Mucosa of rectum (tissue), 2 donors: Measurements from ENCODE around the gene GATAD2A.

Source experiments
- H3K27ac ChIP-seq, 2 donors: one replicate each; pipeline ENCODE4 v1.7.0; 2013; ENCODE audit warnings: inconsistent platforms in 2 of 2, low read depth in 2 of 2, low read length in 2 of 2
- H3K27me3 ChIP-seq, 2 donors: one replicate each; pipeline ENCODE4 v1.7.0; 2013; ENCODE audit warnings: low read length in 2 of 2; ENCODE audit not compliant: control insufficient read depth in 2 of 2, insufficient read depth in 2 of 2
- H3K36me3 ChIP-seq, 2 donors: one replicate each; pipeline ENCODE4 v1.7.0; 2013; ENCODE audit warnings: low read length in 2 of 2; ENCODE audit not compliant: control insufficient read depth in 2 of 2, insufficient read depth in 2 of 2
- H3K4me1 ChIP-seq, 2 donors: one replicate each; pipeline ENCODE4 v1.7.0; 2013; ENCODE audit warnings: low read length in 2 of 2, mild to moderate bottlenecking in 1 of 2; ENCODE audit not compliant: control insufficient read depth in 2 of 2, insufficient read depth in 2 of 2
- H3K4me3 ChIP-seq, 2 donors: one replicate each; pipeline ENCODE4 v1.7.0; 2013; ENCODE audit warnings: low read length in 2 of 2
- H3K9ac ChIP-seq, 2 donors: one replicate each; pipeline ENCODE4 v1.7.0; 2013; ENCODE audit warnings: low read length in 2 of 2, low read depth in 1 of 2, mild to moderate bottlenecking in 1 of 2
- H3K9me3 ChIP-seq, 2 donors: one replicate each; pipeline ENCODE4 v1.7.0; 2013; ENCODE audit warnings: low read length in 2 of 2; ENCODE audit not compliant: control insufficient read depth in 2 of 2
- donor health status: healthy.
- donor health status: Normal muscosa, but diverticular disease.

The GATAD2A gene

GRCh38 chr19:19499272-19499995 lies 94.0 kb downstream of the GATAD2A start:
- Histone ChIP-seq H3K27me3 (no peaks in the 10 kb centered on the region), H3K4me3 (no peak overlapping the region), H3K9me3 (no peaks in the 10 kb centered on the region), H3K36me3 (peaks cover 75 to 87% of the 10 kb centered on the region in 2 donors), H3K9ac (no peak overlapping the region), H3K4me1 (no peaks in the 10 kb centered on the region), H3K27ac (no peak overlapping the region)

DNA sequence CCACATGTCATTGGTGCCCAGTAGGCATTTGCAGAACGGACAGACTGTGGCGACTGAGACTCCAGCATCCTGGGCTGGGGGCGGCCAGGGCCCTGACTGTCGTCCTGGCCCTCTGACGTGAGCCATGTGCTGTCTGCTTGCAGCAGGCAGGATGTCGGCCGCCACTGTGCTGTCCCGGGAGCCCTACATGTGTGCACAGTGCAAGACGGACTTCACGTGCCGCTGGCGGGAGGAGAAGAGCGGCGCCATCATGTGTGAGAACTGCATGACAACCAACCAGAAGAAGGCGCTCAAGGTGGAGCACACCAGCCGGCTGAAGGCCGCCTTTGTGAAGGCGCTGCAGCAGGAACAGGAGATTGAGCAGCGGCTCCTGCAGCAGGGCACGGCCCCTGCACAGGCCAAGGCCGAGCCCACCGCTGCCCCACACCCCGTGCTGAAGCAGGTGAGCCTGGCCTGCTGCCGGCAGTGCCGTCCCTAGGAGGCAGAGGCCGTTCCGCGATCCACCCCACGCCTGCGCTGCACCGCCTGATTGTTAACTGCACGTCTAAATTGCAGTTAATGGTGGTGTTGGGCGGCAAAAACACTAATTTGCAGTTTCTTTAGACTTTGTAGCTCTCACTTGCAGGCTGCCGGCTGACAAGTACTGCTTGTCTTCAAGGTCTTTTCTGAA lies 95.6 kb downstream of the GATAD2A start:
- H3K9ac ChIP-seq: no peak overlapping the region

GRCh38 chr19:19501798-19502197 lies 96.3 kb downstream of the GATAD2A start:
- Histone ChIP-seq H3K9ac (no peak overlapping the region), H3K36me3 (peaks cover 74 to 86% of the 10 kb centered on the region in 2 donors), H3K4me1 (no peaks in the 10 kb centered on the region), H3K27me3 (no peaks in the 10 kb centered on the region), H3K27ac (no peak overlapping the region), H3K9me3 (no peaks in the 10 kb centered on the region), H3K4me3 (no peak overlapping the region)

More for the DNA sequence above, 95.6 kb downstream of the GATAD2A start:
- no peaks in the 10 kb centered on the region for H3K27me3 ChIP-seq
- no peaks in the 10 kb centered on the region for H3K4me1 ChIP-seq
- H3K4me3 ChIP-seq: no peak overlapping the region
- no peaks in the 10 kb centered on the region for H3K9me3 ChIP-seq
- H3K27ac ChIP-seq: no peak overlapping the region
- peaks cover 76 to 88% of the 10 kb centered on the region in 2 donors for H3K36me3 ChIP-seq

DNA sequence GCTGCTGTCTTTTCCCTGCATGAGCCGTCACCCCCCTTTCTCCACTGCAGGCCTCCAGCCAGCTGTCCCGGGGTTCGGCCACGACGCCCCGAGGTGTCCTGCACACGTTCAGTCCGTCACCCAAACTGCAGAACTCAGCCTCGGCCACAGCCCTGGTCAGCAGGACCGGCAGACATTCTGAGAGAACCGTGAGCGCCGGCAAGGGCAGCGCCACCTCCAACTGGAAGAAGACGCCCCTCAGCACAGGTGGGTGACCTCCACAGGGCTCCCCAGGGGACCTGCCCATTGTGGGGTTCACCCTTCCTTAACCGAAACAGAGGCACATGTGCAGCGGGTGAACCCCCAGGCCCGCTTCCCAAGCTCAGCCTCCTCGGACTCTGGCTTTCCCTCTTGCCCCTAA lies 96.8 kb downstream of the GATAD2A start:
- H3K27ac ChIP-seq: no peak overlapping the region
- H3K4me3 ChIP-seq: no peak overlapping the region
- H3K27me3 ChIP-seq: no peaks in the 10 kb centered on the region
- no peak overlapping the region for H3K9ac ChIP-seq
- no peaks in the 10 kb centered on the region for H3K4me1 ChIP-seq
- H3K36me3 ChIP-seq: peaks cover 73 to 87% of the 10 kb centered on the region in 2 donors
- H3K9me3 ChIP-seq: no peaks in the 10 kb centered on the region

DNA sequence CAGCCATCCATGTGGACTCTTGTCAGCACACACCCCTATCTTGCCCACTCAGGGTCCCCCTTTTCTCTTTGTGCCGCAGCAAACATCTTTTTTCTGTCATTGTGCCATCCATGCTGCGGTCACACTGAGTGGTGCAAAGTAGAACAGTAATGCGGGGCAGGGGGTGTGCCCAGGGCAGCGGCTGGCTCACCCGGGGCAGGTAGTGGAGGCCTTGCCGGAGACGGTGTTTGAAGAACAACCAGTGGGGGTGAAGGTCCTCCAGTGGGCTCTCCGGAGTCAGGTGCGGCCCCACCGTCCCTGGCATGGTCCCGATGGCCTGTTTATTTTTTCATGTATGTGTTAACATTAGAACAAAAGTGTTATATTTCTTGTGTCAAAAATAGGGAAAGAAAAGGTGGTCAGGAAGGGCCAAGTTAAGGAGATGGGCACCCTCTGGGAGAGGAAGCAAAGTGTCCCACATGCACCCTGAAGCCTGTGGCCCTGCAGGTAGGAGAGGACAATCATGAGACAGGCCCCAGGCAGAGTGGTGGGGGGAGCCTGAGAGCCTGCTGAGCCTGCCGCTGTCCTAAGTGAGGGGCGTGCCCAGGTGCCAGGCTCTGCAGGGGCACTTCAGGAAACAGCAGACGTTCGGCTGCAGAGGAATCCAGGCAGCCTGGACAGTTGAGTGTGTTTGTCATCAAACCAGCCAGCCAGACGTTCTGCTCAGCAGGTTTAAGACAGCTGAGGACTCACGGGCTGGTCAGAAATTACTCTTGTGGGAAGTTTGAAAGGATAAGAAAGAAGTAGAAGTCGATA lies 97.5 kb downstream of the GATAD2A start:
- no peak overlapping the region for H3K27ac ChIP-seq
- no peak overlapping the region for H3K4me3 ChIP-seq
- H3K9me3 ChIP-seq: no peaks in the 10 kb centered on the region
- no peaks in the 10 kb centered on the region for H3K27me3 ChIP-seq
- no peaks in the 10 kb centered on the region for H3K4me1 ChIP-seq
- no peak overlapping the region for H3K9ac ChIP-seq
- H3K36me3 ChIP-seq: peaks cover 70 to 82% of the 10 kb centered on the region in 2 donors

DNA sequence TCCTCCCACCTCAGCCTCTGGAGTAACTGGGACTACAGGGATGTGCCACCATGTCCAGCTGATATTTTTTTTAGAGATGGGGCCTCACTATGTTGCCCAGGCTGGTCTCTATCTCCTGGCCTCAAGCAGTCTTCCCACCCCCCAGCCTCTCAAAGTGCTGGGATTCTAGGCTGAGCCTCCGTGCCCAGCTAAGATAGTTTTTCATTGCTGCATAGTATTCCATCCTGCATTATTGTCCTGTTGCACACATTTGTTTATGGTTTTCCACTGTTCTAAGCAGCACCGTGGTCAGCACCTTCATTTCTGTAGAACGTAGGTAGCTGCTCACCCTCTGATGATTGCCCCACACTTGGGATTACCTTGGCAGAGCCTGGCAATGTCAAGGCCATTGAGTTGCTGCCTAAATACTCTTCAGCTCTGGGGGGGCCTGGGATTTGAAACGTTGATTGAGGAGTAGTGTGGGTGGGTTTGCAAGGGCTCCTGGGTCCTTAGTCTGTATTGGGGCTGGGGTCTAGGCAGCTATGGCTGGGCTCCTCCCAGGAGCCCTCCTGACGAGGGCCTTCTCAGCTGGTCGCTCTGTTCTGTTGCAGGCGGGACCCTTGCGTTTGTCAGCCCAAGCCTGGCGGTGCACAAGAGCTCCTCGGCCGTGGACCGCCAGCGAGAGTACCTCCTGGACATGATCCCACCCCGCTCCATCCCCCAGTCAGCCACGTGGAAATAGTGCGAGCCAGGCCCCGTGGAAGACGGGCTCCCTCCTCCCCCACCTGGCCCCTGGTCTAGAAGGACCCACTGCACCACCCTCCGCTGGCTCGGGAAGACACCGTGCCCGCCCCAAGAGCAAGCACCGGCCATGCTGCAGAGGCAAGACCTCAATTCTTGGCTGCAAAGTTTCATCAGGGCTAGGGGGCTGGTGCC lies 99.5 kb downstream of the GATAD2A start:
- Histone ChIP-seq H3K27ac (no peak overlapping the region), H3K36me3 (peaks cover 54 to 62% of the 10 kb centered on the region in 2 donors), H3K9me3 (no peaks in the 10 kb centered on the region), H3K4me1 (no peaks in the 10 kb centered on the region), H3K27me3 (no peaks in the 10 kb centered on the region), H3K9ac (no peak overlapping the region), H3K4me3 (no peak overlapping the region)

GRCh38 chr19:19505669-19506326 lies 100.3 kb downstream of the GATAD2A start:
- no peak overlapping the region for H3K9ac ChIP-seq
- H3K27ac ChIP-seq: no peak overlapping the region
- no peaks in the 10 kb centered on the region for H3K27me3 ChIP-seq
- peaks cover 48 to 55% of the 10 kb centered on the region in 2 donors for H3K36me3 ChIP-seq
- H3K9me3 ChIP-seq: no peaks in the 10 kb centered on the region
- H3K4me3 ChIP-seq: no peak overlapping the region
- no peaks in the 10 kb centered on the region for H3K4me1 ChIP-seq

DNA sequence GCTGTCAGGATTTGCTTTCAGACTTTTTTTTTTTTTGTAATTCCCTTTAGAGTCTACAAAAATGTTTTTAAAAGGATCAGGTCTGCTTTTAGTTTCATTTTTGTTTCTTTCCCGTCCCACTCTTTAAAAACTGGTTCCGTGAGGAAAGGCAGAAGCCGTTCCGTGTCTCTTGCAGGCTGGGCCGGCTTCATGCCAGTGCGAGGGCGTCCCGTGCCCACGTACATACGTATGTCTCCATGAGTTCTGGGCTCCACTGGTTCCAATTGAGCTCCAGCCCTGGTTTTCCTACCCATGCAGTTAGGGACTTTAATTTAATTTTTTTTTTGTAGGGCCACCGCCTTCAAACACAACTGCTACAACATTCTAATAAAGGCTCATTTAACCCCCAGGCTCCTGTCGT lies 101.1 kb downstream of the GATAD2A start:
- no peaks in the 10 kb centered on the region for H3K27me3 ChIP-seq
- H3K27ac ChIP-seq: no peak overlapping the region
- peaks cover 40 to 47% of the 10 kb centered on the region in 2 donors for H3K36me3 ChIP-seq
- no peaks in the 10 kb centered on the region for H3K4me1 ChIP-seq
- no peak overlapping the region for H3K9ac ChIP-seq
- H3K9me3 ChIP-seq: no peaks in the 10 kb centered on the region
- H3K4me3 ChIP-seq: no peak overlapping the region

DNA sequence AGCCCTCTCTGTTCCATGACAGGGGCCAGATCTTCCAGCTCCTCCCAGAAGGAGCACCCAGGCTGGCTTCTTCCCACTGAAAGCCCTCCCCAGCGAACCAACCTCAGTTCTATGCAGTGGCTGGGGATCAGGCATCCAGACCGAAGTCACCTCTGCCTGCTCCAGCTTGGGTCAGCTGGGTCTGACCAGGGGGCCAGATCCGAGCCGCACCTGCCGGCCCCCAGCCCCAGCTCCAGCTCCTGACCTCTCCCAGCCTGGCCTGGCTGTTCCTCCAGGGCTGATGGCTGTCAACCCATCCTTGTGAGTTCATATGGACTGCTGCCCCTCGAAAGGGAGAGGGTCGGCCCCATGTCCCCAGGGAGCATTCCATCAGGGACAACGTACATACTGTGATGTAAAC lies 101.9 kb downstream of the GATAD2A start:
- Histone ChIP-seq H3K9ac (no peak overlapping the region), H3K36me3 (peaks cover 34 to 40% of the 10 kb centered on the region in 2 donors), H3K9me3 (no peaks in the 10 kb centered on the region), H3K27me3 (no peaks in the 10 kb centered on the region), H3K4me1 (no peaks in the 10 kb centered on the region), H3K4me3 (no peak overlapping the region), H3K27ac (no peak overlapping the region)
